Measurements from ENCODE around the gene TSPOAP1. TPM values are rescaled to one million over a fixed set of nuclear protein-coding genes. Genes with fewer than 3 reads are reported as not detected.

The TSPOAP1 gene
- polyA plus RNA-seq, 2 donors, result 7.3 to 14.9 TPM

DNA sequence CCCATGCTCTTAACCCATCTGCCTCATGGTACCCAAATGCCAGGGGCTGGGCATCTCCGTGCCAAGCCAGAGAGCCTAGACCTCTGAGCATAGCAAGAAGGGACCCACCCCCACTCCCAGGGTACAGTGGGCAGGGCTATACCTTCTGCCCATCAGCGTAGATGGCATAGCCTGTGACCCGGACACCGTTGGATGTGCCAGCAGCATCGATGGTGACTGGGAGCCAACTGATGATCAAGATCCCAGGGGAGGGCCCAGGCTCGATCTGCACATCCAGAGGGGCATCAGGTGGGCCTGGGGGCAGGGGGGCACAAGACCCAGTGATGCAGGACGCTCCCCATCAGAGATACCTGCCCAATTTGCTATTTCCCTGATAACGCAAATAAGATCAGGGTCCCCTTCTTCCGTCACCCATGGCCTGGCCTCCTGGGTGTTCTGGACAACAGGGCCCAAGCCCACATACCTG is 17.1 kb downstream of the TSPOAP1 start:
- 88 to 93% methylated on average over 9 of the region's 9 CpGs for WGBS, 2 donors
- H3K27ac ChIP-seq (ENCODE audit: low read depth in 2 of 2, low read length in 1 of 2), result no peak overlapping the region
- peaks cover 0 to 2% of the 10 kb centered on the region in 2 donors for H3K9me3 ChIP-seq (ENCODE audit: control insufficient read depth in 2 of 2, insufficient read depth in 1 of 2, low read depth in 1 of 2, low read length in 1 of 2)
- H3K4me3 ChIP-seq (ENCODE audit: low read depth in 1 of 2, low read length in 2 of 2), result no peak overlapping the region
- no peaks in the 10 kb centered on the region for H3K4me1 ChIP-seq (ENCODE audit: control insufficient read depth in 2 of 2, insufficient read depth in 2 of 2, low read length in 1 of 2)
- peaks cover 0 to 2% of the 10 kb centered on the region in 2 donors for H3K36me3 ChIP-seq (ENCODE audit: control insufficient read depth in 2 of 2, insufficient read depth in 2 of 2, low read length in 1 of 2)
- no peaks in the 10 kb centered on the region for H3K27me3 ChIP-seq (ENCODE audit: control insufficient read depth in 1 of 2, insufficient read depth in 2 of 2, low read length in 2 of 2)

DNA sequence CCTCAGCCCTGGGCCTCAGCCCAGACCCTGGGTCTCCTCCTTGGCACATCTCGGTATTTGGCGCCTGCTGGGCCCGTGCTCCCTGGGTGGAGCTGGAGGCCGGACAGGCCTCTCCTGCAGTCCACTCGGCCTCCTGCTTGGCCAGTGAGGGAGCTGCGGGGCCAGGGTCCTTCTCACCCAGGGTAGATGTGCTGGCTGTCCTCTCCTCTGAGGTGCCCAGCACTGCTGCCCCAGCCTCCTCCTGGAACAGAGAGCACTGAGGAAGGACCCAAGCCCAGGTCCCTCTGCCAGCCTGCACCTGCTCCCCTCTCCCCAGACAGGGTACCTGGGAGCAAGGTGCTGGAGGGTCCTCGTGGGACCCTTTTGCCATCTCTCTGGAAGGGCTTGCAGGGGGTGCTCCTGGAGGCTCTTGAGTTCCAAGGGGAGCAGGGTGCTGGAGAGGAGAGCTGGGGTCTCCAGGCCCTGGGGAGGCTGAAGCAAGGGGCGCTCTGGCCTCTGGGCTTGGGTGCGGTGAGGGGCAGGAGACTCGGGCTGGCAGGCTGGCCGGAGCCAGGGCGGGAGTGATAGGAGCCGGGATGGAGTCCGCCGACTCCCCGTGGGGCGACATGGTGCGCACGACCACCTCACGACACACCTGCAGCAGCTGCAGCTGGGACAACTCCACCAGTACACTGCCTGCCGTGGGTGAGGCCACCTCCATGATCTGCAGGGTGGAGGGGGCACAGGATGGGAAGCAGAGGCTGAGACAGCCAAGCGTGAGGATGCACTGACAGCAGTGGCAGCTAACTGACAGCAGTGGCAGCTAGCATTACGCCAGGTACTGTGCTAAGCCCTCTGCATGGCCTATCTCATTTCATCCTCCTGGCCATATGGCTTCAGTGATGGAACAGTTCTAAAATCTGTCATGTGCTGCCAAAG is 17.8 kb downstream of the TSPOAP1 start:
- WGBS, 2 donors, result 89 to 93% methylated on average over 21 to 23 of the region's 23 CpGs
- peaks cover 0 to 2% of the 10 kb centered on the region in 2 donors for H3K36me3 ChIP-seq (ENCODE audit: control insufficient read depth in 2 of 2, insufficient read depth in 2 of 2, low read length in 1 of 2)
- no peaks in the 10 kb centered on the region for H3K4me1 ChIP-seq (ENCODE audit: control insufficient read depth in 2 of 2, insufficient read depth in 2 of 2, low read length in 1 of 2)
- peaks cover 0 to 2% of the 10 kb centered on the region in 2 donors for H3K9me3 ChIP-seq (ENCODE audit: control insufficient read depth in 2 of 2, insufficient read depth in 1 of 2, low read depth in 1 of 2, low read length in 1 of 2)
- no peaks in the 10 kb centered on the region for H3K27me3 ChIP-seq (ENCODE audit: control insufficient read depth in 1 of 2, insufficient read depth in 2 of 2, low read length in 2 of 2)
- no peak overlapping the region for H3K4me3 ChIP-seq (ENCODE audit: low read depth in 1 of 2, low read length in 2 of 2)
- no peak overlapping the region for H3K27ac ChIP-seq (ENCODE audit: low read depth in 2 of 2, low read length in 1 of 2)

DNA sequence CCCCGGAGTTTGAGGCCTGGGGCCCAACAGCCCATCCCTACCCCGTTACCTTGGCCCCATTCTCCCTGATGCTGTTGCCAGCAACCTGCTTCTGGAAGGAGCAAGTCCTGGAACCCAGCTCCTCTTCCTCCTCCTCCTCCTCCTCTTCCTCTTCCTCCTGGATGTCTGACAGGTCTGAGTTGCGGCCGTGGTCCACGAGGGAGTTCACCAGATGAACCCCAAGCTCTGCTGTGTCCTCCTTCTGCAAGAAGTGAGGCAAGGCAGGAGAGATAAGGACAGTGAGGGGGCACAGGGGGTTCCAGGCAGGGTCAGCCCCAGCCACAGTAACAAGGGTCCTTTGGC is 18.7 kb downstream of the TSPOAP1 start:
- Histone ChIP-seq H3K27ac (ENCODE audit: low read depth in 2 of 2, low read length in 1 of 2) (no peak overlapping the region), H3K4me3 (ENCODE audit: low read depth in 1 of 2, low read length in 2 of 2) (no peak overlapping the region), H3K27me3 (ENCODE audit: control insufficient read depth in 1 of 2, insufficient read depth in 2 of 2, low read length in 2 of 2) (no peaks in the 10 kb centered on the region), H3K36me3 (ENCODE audit: control insufficient read depth in 2 of 2, insufficient read depth in 2 of 2, low read length in 1 of 2) (peaks cover 0 to 2% of the 10 kb centered on the region in 2 donors), H3K4me1 (ENCODE audit: control insufficient read depth in 2 of 2, insufficient read depth in 2 of 2, low read length in 1 of 2) (no peaks in the 10 kb centered on the region), H3K9me3 (ENCODE audit: control insufficient read depth in 2 of 2, insufficient read depth in 1 of 2, low read depth in 1 of 2, low read length in 1 of 2) (peaks cover 0 to 2% of the 10 kb centered on the region in 2 donors)
- WGBS, 2 donors, result 73 to 80% methylated on average over 5 of the region's 5 CpGs

DNA sequence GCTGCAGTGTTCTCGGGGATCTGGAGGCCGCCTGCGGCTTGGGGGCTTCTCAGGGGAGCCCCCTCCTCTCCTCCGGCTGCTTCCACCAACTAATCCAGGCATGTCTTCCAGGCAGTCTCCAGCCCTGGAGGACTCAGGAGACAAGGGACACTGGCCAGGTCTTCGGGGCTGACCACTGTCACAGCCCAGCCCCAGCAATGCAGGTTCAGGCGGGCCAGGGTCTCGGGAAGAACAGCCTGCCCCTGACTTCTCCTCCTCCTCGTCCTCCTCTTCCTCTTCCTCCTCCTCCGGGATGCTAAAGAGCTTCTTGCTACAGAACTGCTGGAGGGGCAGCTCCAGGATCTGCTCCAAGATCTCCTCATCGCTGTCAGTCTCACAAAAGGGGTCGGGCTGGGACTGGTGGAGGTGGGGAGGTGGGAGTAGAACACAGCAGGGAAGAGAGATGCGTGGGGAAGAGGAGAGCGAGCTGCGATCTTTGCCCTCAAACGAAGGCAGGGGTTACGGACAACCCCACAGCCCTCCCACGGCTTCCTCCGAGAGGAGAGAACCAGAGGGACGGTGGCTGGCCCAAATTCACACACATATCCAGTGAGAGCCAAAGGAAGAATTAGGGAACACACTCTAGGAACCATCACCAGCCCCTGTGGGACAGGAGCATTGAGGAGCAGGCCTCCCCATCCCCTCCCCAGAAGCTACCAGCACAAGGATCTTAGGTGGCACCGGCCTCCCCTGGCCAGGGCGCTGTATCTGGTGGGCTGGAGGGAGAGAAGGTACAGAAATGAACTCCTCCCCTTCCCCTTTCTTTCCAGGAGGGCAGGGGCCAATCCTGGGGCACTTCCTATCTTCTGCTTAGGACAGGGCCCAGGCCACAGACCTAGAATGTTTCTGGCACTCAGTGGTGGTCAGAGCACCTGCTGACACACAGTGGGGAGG is 19.3 kb downstream of the TSPOAP1 start:
- Histone ChIP-seq H3K27ac (ENCODE audit: low read depth in 2 of 2, low read length in 1 of 2) (no peak overlapping the region), H3K36me3 (ENCODE audit: control insufficient read depth in 2 of 2, insufficient read depth in 2 of 2, low read length in 1 of 2) (peaks cover 0 to 2% of the 10 kb centered on the region in 2 donors), H3K4me3 (ENCODE audit: low read depth in 1 of 2, low read length in 2 of 2) (no peak overlapping the region), H3K9me3 (ENCODE audit: control insufficient read depth in 2 of 2, insufficient read depth in 1 of 2, low read depth in 1 of 2, low read length in 1 of 2) (peaks cover 0 to 2% of the 10 kb centered on the region in 2 donors), H3K4me1 (ENCODE audit: control insufficient read depth in 2 of 2, insufficient read depth in 2 of 2, low read length in 1 of 2) (peaks cover 0 to 4% of the 10 kb centered on the region in 2 donors), H3K27me3 (ENCODE audit: control insufficient read depth in 1 of 2, insufficient read depth in 2 of 2, low read length in 2 of 2) (no peaks in the 10 kb centered on the region)
- WGBS, 2 donors, result 87% methylated on average over 21 of the region's 21 CpGs

DNA sequence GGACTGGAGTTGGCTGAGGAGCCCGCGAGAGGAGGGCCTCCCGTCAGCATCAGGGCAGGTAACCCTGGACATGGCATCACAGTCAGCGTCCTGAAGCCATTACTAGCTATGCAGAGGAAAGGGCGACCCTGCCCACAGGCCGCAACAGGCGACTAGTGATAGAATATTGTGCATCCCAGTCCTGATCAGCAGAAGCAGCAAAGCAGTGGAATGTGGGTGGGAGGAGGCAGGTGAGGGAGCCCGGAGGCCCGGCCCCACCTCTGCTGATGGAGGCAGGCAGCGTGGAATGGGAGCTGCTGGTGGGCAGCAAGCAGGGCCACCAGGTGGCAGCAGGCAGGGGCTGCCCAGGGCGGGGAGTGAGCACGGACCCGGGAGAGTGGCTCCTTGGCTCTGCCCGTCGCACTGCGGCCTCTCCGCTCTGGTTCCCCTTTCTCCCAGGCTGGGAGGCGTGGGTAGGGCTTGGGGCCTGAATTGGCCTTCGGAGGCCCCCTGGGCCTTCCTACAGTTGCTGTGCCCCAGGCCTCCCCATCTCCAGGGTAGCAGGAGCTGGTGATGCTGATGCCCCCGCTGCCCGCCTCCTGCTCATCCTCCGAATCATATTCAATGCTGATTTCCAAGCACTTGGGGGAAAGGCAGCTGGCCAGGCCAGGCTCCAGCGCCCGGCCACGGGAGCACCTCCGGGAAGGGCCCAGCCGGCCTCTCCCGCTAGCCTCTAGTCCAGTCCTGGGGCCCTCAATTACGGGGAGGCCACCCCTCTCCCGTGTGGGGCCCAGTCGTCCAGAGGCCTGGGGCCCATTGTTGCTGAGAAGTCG is 20.2 kb downstream of the TSPOAP1 start:
- H3K4me3 ChIP-seq (ENCODE audit: low read depth in 1 of 2, low read length in 2 of 2), result no peak overlapping the region
- no peaks in the 10 kb centered on the region for H3K27me3 ChIP-seq (ENCODE audit: control insufficient read depth in 1 of 2, insufficient read depth in 2 of 2, low read length in 2 of 2)
- H3K36me3 ChIP-seq (ENCODE audit: control insufficient read depth in 2 of 2, insufficient read depth in 2 of 2, low read length in 1 of 2), result peaks cover 0 to 2% of the 10 kb centered on the region in 2 donors
- H3K4me1 ChIP-seq (ENCODE audit: control insufficient read depth in 2 of 2, insufficient read depth in 2 of 2, low read length in 1 of 2), result peaks cover 0 to 4% of the 10 kb centered on the region in 2 donors
- H3K9me3 ChIP-seq (ENCODE audit: control insufficient read depth in 2 of 2, insufficient read depth in 1 of 2, low read depth in 1 of 2, low read length in 1 of 2), result peaks cover 0 to 2% of the 10 kb centered on the region in 2 donors
- no peak overlapping the region for H3K27ac ChIP-seq (ENCODE audit: low read depth in 2 of 2, low read length in 1 of 2)
- WGBS, 2 donors, result 77 to 80% methylated on average over 29 to 32 of the region's 32 CpGs

DNA sequence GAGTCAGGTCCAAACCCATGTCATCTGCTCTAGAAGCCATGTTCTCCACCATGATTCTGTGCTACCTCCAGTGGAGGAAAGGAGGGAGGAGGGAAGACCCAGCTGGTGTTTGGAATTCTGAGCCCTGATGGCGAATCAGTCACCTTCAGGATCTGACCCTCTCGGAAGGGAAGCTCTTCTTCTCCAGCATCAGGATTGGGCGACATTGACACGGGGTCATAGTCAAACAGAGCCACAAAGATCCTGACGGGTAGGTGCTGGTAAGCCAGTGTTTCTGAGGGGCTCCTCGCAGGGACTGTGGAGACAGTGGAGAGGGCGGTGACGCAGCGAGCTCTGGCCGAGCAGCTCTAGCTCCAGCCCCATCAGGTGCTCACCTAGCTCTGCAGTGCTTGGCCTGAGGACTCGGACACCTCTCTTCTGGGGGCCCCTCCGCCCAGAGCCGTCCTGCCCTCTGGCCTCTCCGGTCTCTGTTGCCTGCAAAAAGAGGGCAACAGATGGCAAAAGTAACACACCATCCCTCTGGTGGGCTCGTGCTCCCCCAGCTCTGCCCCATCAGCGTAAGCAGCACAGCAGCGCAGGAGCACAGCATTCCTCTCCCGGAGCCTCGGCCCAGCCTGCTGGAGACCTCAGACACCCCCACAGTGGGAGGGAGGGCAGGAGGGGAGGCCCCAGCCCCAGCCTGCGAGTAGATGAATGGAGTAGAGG is 21.0 kb downstream of the TSPOAP1 start:
- Histone ChIP-seq H3K27me3 (ENCODE audit: control insufficient read depth in 1 of 2, insufficient read depth in 2 of 2, low read length in 2 of 2) (no peaks in the 10 kb centered on the region), H3K36me3 (ENCODE audit: control insufficient read depth in 2 of 2, insufficient read depth in 2 of 2, low read length in 1 of 2) (peaks cover 0 to 2% of the 10 kb centered on the region in 2 donors), H3K4me3 (ENCODE audit: low read depth in 1 of 2, low read length in 2 of 2) (no peak overlapping the region), H3K4me1 (ENCODE audit: control insufficient read depth in 2 of 2, insufficient read depth in 2 of 2, low read length in 1 of 2) (peaks cover 0 to 4% of the 10 kb centered on the region in 2 donors), H3K9me3 (ENCODE audit: control insufficient read depth in 2 of 2, insufficient read depth in 1 of 2, low read depth in 1 of 2, low read length in 1 of 2) (peaks cover 0 to 2% of the 10 kb centered on the region in 2 donors), H3K27ac (ENCODE audit: low read depth in 2 of 2, low read length in 1 of 2) (no peak overlapping the region)
- WGBS, 2 donors, result 89 to 90% methylated on average over 20 of the region's 20 CpGs

DNA sequence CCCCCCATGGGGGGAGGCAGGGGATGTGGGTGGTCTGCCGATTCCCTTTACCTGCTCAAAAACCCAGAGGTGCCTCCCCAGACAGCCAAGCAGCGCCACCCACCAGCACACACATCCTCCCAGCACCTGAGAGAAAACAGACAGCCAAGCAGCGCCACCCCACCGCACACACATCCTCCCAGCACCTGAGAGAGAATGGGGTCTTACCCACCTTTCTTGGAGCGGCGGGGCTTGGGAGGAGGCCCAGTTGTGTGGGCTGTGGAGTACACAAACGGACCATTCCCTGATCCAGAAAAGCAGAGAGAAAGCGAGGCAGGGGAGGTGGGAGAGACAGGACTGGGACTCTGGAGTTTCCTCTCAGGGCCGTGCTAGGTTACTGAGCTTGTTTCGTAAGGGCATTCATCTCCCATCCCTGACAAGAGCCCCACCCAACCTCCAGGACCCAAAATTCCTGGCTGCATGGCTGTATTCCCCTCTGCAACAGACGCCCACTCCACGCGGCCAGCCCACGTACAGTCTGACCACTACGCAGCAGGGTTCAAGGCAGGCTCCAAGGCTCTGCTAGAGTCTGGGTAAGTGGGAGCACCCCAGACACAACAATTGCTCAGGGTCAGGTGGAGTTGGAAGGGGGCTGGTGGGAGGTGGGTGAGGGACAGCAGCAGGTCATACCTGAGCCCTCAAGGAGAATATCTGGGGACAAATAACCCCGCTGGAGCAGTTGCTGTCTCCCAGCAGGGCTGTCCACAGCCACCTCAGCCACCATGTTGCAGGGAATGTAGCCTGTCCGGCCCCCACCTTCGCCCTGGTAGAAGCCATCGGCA is 22.3 kb downstream of the TSPOAP1 start:
- H3K27me3 ChIP-seq (ENCODE audit: control insufficient read depth in 1 of 2, insufficient read depth in 2 of 2, low read length in 2 of 2), result no peaks in the 10 kb centered on the region
- no peak overlapping the region for H3K27ac ChIP-seq (ENCODE audit: low read depth in 2 of 2, low read length in 1 of 2)
- no peak overlapping the region for H3K4me3 ChIP-seq (ENCODE audit: low read depth in 1 of 2, low read length in 2 of 2)
- peaks cover 0 to 2% of the 10 kb centered on the region in 2 donors for H3K36me3 ChIP-seq (ENCODE audit: control insufficient read depth in 2 of 2, insufficient read depth in 2 of 2, low read length in 1 of 2)
- H3K9me3 ChIP-seq (ENCODE audit: control insufficient read depth in 2 of 2, insufficient read depth in 1 of 2, low read depth in 1 of 2, low read length in 1 of 2), result peaks cover 0 to 2% of the 10 kb centered on the region in 2 donors
- peaks cover 0 to 4% of the 10 kb centered on the region in 2 donors for H3K4me1 ChIP-seq (ENCODE audit: control insufficient read depth in 2 of 2, insufficient read depth in 2 of 2, low read length in 1 of 2)
- WGBS, 2 donors, result 88% methylated on average over 19 of the region's 19 CpGs

DNA sequence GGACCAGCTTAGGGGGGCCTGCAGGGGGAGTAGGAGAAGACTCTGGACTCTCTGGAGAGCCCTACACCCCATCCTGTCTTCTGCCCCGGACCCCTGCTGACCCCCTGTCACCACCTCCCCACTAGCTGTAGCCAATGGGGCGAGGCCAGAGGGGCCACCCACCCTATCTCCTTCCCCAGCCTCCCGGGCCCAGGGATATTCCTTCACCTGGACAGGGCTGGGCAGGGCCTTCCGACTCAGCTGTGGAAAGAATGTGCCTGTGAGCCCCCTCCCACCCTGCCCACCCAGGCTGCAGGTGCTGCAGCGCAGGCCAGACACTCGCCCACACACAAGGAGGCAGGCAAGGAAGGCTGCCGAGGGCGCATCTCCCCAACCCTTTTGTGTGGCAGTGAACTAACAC is 23.0 kb downstream of the TSPOAP1 start:
- Histone ChIP-seq H3K9me3 (ENCODE audit: control insufficient read depth in 2 of 2, insufficient read depth in 1 of 2, low read depth in 1 of 2, low read length in 1 of 2) (peaks cover 0 to 2% of the 10 kb centered on the region in 2 donors), H3K27ac (ENCODE audit: low read depth in 2 of 2, low read length in 1 of 2) (no peak overlapping the region), H3K4me3 (ENCODE audit: low read depth in 1 of 2, low read length in 2 of 2) (no peak overlapping the region), H3K36me3 (ENCODE audit: control insufficient read depth in 2 of 2, insufficient read depth in 2 of 2, low read length in 1 of 2) (peaks cover 0 to 2% of the 10 kb centered on the region in 2 donors), H3K4me1 (ENCODE audit: control insufficient read depth in 2 of 2, insufficient read depth in 2 of 2, low read length in 1 of 2) (peaks cover 0 to 4% of the 10 kb centered on the region in 2 donors), H3K27me3 (ENCODE audit: control insufficient read depth in 1 of 2, insufficient read depth in 2 of 2, low read length in 2 of 2) (no peaks in the 10 kb centered on the region)
- WGBS, 2 donors, result 82 to 84% methylated on average over 8 of the region's 8 CpGs
